CD1c-positive myeloid dendritic cell (primary cell): Measurements from ENCODE around the gene FXYD7.
"Not testable (repeated sequence)": the region's sequence is repeated elsewhere in the genome, so short reads cannot be mapped to it uniquely, and the experiment has no call there.

ENCODE experiments used
- DNase-seq: peaks from one replicate; pipeline ENCODE4 v3.0.0-alpha.2; 2016; ENCODE audit errors: extremely low spot score

The FXYD7 gene, protein sequence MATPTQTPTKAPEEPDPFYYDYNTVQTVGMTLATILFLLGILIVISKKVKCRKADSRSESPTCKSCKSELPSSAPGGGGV

GRCh38 chr19:35143231-35143715 is at the start of gene FXYD7:
FXYD7 (plus strand) TSS chr19:35143255; CDS start chr19:35143334, 79 bp downstream.
- DNase-seq: no peak

DNA sequence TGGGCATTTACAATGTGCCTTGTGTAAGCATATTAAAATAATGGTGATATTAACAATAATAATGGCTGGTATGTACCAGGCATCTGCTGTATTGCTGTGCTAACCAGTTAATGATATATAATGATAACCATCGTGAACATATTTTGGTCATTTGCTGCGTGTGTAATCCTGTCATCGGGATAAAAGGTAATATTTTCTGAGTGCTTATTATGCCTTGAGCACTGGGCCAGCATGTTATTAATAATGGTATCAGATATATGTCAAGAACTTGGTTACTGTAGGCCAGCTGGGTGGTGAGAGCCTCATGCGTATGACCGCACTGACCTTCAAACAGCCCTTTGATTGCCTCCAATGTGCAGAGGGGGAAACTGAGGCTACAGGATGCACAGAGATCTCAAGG is 49.6 kb upstream of the FXYD7 start:
- no peak for DNase-seq

DNA sequence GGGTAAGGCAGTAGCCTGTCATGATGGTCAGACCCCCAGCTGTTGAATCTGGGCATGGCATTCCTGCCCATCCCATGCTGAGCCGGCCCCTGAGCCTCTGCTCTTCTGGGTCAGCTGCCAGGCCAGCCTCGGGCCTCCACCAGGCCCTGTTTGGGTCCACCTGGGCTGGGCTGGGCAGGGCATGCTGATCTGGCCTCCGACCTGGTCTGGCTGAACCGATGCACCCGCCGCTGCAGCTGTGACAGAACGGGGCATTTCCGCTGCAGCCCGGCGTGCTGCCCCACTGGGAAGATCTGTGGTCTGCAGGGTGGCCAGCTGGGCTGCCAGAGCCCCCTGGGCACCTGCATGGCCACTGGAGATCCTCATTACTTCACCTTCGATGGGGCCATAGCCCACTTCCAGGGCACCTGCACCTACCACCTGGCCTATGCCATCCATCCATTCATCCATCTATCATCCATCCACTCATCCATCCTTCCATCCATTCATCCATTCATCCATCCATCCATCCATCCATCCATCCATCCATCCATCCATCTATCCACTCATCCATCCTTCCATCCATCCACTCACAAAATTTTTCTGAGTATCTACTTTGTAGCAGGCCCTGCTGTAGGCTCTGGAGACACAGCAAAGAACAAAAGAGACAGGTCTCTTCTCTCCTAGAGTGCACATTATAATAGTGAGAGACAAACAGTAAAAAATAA is 49.0 kb upstream of the FXYD7 start:
- DNase-seq: no peak

GRCh38 chr19:35094656-35095055 is 48.4 kb upstream of the FXYD7 start:
- DNase-seq: no peak

DNA sequence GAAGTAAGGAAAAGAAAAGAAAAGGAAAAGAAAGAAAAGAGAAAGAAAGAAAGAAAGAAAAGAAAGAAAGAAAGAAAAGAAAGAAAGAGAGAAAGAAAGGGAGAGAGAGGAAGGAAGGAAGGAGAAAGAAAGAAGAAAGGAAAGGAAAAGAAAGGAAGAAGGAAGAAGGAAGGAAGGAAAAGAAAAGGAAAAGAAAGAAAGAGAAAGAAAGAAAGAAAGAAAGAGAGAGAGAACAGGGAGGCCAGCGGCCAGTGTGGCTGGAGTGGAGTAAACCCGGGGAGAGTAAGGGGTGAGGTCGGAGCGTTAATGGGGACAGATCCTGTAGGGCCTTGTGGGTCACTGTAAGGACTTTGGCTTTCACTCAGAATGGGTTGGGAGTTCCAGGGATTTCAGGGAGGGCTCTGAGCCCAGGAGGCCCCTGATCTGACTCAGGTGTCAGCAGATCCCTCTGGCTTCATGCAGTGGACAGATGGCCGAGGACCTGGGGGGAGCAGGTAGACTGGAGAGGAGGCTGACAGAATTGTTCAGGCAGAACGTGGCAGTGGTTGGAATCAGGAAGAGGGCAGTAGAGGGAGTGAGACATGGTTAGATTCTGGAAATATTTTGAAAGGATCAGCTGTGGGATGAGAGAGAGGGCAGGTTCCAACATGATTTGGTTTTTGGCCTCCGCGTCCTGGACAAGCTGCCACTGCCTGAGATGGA is 47.2 kb upstream of the FXYD7 start:
- no peak for DNase-seq

DNA sequence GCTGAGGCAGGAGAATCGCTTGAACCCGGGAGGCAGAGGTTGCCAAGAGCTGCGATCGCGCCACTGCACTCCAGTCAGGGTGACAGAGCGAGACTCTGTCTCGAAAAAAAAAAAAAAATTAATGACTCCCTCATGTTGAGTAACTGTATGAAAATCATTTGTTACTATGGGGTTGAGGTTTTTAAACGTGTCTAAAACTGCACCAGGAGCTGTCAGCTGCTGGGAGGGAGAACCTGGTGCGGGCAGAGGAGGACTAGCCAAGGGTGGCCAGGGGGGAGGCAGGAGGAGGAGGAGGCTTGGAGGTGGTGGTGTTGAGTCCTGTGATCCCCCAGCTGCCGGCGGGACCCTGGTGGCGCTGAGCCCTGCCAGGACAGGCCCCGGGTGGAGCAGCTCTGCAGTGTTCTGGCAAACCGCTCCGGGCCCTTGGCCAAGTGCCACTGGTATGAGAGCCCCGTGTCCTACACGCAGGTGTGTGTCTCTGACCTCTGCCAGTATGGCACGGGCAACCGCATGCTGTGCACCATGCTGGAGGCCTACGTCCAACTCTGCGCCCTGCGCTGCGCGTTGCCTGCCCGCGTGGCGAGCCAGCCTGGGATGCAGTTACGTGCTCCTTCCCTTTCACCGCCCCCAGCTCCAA is 44.5 kb upstream of the FXYD7 start:
- DNase-seq: no peak

DNA sequence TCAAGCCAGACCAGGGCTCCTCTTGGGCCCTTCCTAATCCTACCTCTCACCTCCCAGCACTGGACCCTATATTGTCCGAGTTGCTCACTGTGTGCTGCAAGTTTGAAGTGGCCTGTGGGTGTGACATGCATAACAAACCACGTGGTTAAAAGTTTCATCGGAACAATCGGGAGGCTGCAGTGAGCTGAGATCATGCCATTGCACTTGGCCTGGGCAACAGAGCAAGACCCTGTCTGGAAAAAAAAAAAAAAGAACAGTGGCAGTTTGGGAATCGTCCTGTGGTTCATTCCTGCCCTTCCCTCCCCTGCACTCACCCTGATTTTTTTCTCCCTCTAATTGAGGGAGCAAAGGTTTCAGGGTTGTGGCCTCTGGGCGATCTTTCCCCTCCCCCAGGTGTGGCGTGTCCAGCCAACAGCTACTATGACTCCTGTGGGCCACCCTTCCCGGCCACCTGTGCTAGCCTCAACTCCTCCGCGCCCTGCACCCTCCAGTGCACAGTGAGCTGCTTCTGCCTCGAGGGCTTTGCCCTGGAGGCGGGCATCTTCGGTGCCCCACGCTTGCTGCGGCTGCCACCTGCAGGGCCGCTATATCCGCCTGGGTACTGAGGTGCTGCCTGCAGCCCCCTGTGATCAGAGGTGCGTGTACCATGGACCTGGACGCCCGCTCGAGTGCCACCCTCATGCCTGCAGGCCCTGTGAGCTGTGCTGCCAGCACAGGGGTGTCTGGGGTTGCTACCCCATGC is 43.7 kb upstream of the FXYD7 start:
- DNase-seq: no peak

GRCh38 chr19:35099897-35100275 is 43.2 kb upstream of the FXYD7 start:
- no peak for DNase-seq

GRCh38 chr19:35100588-35101533 is 42.2 kb upstream of the FXYD7 start:
- no peak for DNase-seq

DNA sequence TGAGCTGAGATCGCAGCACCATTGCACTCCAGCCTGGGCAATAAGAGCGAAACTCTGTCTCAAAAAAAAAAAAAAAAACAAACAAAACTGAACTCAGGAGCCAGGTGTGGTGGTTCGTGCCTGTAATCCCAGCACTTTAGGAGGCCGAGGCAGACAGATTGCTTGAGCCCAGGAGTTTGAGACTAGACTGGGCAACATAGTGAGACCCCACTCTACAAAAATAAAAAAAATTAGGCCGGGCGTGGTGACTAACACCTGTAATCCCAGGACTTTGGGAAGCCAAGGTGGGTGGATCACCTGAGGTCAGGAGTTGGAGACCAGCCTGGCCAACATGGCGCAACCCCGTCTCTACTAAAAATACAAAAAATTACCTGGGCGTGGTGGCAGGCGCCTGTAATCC is 41.1 kb upstream of the FXYD7 start:
- not testable (repeated sequence) for DNase-seq

DNA sequence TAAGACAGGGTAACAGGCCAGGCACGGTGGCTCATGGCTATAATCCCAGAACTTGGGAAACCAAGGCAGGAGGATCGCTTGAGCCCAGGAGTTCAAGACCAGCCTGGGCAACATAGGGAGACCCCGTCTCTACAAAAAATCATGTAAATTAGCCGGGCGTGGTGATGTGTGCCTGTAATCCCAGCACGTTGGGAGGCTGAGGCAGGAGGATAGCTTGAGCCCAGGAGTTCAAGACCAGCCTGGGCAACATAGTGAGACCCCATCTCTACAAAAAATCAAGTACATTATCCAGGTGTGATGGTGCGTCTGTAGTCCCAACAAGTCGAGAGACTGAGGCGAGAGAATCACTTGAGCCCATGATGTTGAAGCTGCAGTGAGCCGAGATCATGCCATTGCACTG is 39.4 kb upstream of the FXYD7 start:
- not testable (repeated sequence) for DNase-seq

DNA sequence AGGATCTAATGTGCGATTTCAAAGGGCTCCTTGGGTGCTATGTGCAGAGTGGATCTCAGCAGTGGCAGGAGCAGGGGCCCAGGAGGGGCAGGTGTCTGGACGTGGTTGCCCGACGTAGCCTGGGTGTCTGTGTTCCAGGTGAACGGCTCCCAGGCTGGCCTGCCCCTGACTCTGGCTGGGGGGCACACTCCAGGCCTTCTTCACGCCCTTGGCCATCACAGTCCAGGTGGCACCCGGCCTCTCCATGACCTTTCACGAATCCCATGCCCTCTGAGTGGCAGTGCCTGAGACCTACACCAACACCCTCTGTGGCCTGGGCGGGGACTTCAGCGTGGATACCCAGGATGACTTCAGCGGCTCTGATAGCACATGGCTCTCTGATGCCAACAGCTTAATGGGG is 38.7 kb upstream of the FXYD7 start:
- no peak for DNase-seq

DNA sequence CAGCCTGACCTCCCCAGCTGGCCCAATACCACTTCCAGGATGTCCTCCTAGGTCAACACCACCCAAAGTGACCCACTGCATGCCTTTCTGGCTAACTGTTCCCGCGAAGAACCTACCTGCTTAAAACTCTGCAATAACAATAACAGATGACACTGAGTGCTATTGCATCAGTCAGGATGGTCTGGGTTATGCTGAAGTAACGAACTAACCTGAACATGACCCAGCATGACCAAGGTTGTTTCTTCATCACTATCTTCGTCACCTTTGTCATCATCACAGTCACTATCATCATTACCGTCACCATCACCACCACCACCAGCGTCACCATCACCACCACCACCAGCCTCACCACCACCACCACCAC is 38.0 kb upstream of the FXYD7 start:
- DNase-seq: no peak

- DNase-seq: no peak
These were observed 37.4 kb upstream of the FXYD7 start for GRCh38 chr19:35105411-35106290.

GRCh38 chr19:35106291-35106583 is 36.8 kb upstream of the FXYD7 start:
- DNase-seq: no peak

GRCh38 chr19:35106898-35107541 is 36.0 kb upstream of the FXYD7 start:
- DNase-seq: no peak

- DNase-seq: peak; percentile 82
These were observed 35.5 kb upstream of the FXYD7 start for GRCh38 chr19:35107545-35107944.

GRCh38 chr19:35108730-35109129 is 34.3 kb upstream of the FXYD7 start:
- DNase-seq: no peak

- DNase-seq: no peak
These were observed 33.5 kb upstream of the FXYD7 start for GRCh38 chr19:35109395-35110112.
